Choroid plexus epithelial cell (primary cell): ENCODE data around the gene STRN3.
"Not testable (repeated sequence)": the region's sequence is repeated elsewhere in the genome, so short reads cannot be mapped to it uniquely, and the experiment has no call there.

Source experiments
- DNase-seq: peaks from one replicate; pipeline ENCODE4 v3.0.0-alpha.2; 2010; ENCODE audit warnings: low read depth
- H3K4me3 ChIP-seq: 2 replicates; pipeline ENCODE4 v1.5.1; 2011; ENCODE audit warnings: low read depth, mild to moderate bottlenecking, control low read depth, low read length, moderate library complexity
- TF ChIP-seq, protein P1 (sequence below): conservative IDR thresholded peaks from 2 replicates; pipeline ENCODE4 v1.5.1; 2011; ENCODE audit warnings: low read depth, mild to moderate bottlenecking, control low read depth, inconsistent platforms, low read length, moderate library complexity

STRN3 gene

DNA sequence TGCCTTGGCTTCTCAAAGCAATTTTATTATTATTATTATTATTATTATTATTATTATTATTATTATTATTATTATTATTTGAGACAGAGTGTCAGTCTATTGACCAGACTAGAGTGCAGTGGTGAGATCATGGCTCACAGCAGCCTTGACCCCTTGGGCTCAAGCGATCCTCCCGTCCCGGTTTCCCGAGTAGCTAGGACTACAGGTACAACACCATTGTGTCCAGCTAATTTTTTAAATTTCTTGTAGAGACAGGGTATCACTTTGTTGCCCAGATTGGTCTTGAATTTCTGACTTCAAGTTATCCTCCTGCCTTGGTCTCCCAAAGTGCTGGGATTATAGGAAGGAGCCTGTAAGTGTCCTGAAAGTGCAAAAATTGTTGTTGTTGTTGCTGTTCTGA, 12.3 kb downstream of the STRN3 start:
- DNase-seq, result no peak
- TF ChIP-seq, protein P1, sequence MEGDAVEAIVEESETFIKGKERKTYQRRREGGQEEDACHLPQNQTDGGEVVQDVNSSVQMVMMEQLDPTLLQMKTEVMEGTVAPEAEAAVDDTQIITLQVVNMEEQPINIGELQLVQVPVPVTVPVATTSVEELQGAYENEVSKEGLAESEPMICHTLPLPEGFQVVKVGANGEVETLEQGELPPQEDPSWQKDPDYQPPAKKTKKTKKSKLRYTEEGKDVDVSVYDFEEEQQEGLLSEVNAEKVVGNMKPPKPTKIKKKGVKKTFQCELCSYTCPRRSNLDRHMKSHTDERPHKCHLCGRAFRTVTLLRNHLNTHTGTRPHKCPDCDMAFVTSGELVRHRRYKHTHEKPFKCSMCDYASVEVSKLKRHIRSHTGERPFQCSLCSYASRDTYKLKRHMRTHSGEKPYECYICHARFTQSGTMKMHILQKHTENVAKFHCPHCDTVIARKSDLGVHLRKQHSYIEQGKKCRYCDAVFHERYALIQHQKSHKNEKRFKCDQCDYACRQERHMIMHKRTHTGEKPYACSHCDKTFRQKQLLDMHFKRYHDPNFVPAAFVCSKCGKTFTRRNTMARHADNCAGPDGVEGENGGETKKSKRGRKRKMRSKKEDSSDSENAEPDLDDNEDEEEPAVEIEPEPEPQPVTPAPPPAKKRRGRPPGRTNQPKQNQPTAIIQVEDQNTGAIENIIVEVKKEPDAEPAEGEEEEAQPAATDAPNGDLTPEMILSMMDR, result no peak
- no peak overlapping the region for H3K4me3 ChIP-seq

DNA sequence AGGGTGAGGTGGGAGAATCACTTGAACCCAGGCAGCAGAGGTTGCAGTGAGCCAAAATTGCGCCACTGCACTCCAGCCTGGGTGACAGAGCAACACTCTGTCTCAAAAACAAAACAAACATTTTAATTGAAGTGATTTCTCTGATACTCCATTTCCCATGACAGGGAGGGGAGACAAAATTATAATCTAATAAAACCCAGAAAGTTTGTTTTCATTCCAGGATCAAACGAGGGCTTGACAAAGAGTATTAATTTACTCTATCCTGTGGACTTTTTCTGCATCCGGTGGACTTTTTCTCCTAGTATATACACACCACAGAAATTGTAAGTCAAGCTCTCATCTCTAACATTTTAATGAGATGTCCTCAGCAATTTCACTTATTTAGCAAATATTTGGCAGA, 15.2 kb downstream of the STRN3 start:
- no peak overlapping the region for H3K4me3 ChIP-seq
- TF ChIP-seq, protein P1, result no peak
- DNase-seq, result no peak

DNA sequence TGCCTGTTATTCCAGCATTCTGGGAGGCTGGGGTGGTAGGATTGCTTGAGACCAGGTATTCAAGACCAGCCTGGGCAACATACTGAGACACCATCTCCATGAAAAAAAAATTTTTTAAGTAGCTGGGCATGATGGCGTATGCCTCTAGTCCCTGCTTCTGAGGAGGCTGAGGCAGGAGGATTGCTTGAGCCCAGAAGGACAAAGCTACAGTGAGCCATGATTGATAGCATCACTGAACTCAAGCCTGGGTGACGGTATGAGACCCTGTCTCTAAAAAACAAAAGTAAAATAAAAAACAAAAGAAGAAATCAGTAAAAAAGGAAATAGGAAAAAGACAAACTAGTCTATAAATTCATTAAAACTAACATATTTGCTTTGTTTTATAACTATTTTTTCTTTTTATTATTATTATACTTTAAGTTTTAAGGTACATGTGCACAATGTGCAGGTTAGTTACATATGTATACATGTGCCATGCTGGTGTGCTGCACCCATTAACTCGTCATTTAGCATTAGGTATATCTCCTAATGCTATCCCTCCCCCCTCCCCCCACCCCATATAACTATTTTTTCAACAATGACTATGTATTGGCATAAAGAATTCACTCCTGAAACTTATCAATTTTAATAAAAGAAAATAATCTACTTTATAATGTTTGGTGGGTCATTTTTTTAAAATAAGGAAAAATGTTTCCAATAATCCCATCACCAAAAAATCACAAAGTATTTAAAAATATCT, 16.2 kb downstream of the STRN3 start:
- H3K4me3 ChIP-seq, result no peak overlapping the region
- no peak for DNase-seq
- TF ChIP-seq, protein P1, result no peak

DNA sequence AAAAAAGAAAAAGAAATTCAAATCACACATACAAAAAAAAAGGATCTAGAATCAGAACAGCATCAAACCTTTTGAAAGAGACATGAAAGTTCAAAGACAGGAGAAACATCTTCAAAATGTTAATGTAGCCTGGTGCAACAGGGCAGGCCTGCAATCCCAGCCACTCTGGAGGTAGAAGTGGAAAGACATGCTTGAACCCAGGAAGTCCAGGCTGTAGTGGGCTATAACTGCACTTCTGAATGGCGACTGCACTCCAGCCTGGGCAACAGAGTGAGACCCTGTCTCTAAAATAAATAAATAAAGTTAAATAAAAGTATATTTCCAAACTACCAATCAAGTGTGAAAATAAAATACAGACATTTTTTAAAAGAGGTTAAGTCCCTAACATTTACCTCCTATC, 19.5 kb downstream of the STRN3 start:
- TF ChIP-seq, protein P1, result no peak
- H3K4me3 ChIP-seq, result no peak overlapping the region
- no peak for DNase-seq

DNA sequence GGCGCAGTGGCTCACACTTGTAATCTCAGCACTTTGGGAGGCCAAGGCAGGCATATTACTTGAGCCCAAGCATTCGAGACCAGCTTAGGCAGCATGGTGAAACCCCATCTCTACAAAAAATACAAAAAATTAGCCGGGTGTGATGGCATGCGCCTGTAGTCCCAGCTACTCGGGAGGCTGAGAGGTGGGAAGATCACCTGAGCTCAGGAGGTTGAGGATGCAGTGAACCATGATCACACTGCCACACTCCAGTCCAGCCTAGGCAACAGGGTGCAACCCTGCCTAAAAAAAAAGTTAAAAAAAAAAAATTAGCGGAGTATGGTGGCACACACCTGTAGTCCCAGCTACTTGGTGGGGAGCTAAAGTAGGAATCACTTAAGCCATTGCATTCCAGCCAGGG, 22.2 kb downstream of the STRN3 start:
- not testable (repeated sequence) for DNase-seq, H3K4me3 ChIP-seq

DNA sequence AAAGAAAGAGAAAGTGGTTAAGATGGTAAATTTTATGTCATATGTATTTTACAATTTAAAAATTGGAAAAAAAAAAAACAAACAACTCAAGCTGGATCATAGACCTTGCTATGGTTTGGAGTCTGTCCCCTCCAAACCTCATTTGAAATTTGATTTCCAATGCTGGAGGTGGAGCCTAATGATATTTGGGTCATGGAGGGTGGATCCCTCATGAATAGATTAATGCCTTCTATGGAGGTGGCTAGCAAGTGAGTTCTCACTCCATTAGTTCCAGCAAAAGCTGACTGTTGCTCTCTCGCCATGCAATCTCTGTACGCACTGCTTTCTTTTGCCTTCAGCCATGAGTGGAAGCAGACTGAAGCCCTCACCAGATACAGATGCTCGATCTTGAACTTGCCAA, 22.9 kb downstream of the STRN3 start:
- no peak overlapping the region for H3K4me3 ChIP-seq
- TF ChIP-seq, protein P1, result no peak
- no peak for DNase-seq

DNA sequence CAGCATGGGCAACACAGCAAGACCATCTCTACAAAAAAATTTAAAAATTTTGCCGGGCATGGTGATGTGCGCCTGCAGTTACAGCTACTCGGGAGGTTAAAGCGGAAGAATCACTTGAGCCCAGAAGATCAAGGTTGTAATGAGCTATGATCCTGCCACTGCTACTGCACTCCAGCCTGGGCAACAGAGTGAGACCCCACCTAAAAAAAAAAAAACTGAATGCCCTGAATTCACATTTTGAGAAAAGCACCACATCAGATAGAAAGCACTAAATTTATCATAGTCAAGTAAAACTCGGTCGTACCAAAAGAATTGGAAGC, 24.9 kb downstream of the STRN3 start:
- TF ChIP-seq, protein P1, result no peak
- DNase-seq, result no peak
- no peak overlapping the region for H3K4me3 ChIP-seq
